GM23338 (cell line): ENCODE data around the gene EFEMP1. TPM values are rescaled to one million over a fixed set of nuclear protein-coding genes. Genes with fewer than 3 reads are reported as not detected.

Experiments used
- ATAC-seq: fragments of 200-7000 bp; cut with Tn5 transposase; 3 replicates; pipeline ENCODE4 v1.9.1; 2020
- DNase-seq: peaks from one replicate; pipeline ENCODE4 v3.0.0-alpha.2; 2015; ENCODE audit warnings: low spot score
- H2AFZ ChIP-seq: fragments of 200-600 bp; sonication (generic); 2 replicates; pipeline ENCODE4 v1.8.0; 2016; ENCODE audit warnings: antibody characterized with exemption, mild to moderate bottlenecking, moderate library complexity
- H3F3A ChIP-seq: fragments of 200-600 bp; sonication (generic); replicated peaks from 2 replicates; pipeline ENCODE4 v1.8.0; 2017; ENCODE audit warnings: antibody characterized with exemption, mixed run types, low read depth
- H3K27ac ChIP-seq: fragments of 200-600 bp; sonication (generic); 2 replicates; pipeline ENCODE4 v1.6.1; 2016; ENCODE audit warnings: low read depth
- H3K27me3 ChIP-seq: fragments of 200-600 bp; sonication (generic); 2 replicates; pipeline ENCODE4 v1.8.0; 2016; ENCODE audit warnings: mild to moderate bottlenecking, mixed run types, moderate library complexity; ENCODE audit not compliant: insufficient read depth
- H3K36me3 ChIP-seq: fragments of 200-600 bp; sonication (generic); 2 replicates; pipeline ENCODE4 v1.8.0; 2016; ENCODE audit warnings: mild to moderate bottlenecking; ENCODE audit not compliant: insufficient read depth
- H3K4me1 ChIP-seq: fragments of 200-600 bp; sonication (generic); 2 replicates; pipeline ENCODE4 v1.8.0; 2016; ENCODE audit warnings: mild to moderate bottlenecking, moderate library complexity; ENCODE audit not compliant: insufficient read depth
- H3K4me2 ChIP-seq: fragments of 200-600 bp; sonication (generic); 2 replicates; pipeline ENCODE4 v1.7.1; 2017; ENCODE audit warnings: mixed run types
- H3K4me3 ChIP-seq: fragments of 200-600 bp; sonication (generic); 2 replicates; pipeline ENCODE4 v1.6.1; 2016; ENCODE audit warnings: mixed run types
- H3K79me2 ChIP-seq: fragments of 200-600 bp; sonication (generic); replicated peaks from 2 replicates; pipeline ENCODE4 v1.8.0; 2017; ENCODE audit warnings: mild to moderate bottlenecking; ENCODE audit not compliant: insufficient read depth
- H3K9me2 ChIP-seq: fragments of 200-600 bp; sonication (generic); 2 replicates; pipeline ENCODE4 v1.8.0; 2017; ENCODE audit not compliant: insufficient read depth
- H4K20me1 ChIP-seq: fragments of 200-600 bp; sonication (generic); replicated peaks from 2 replicates; pipeline ENCODE4 v1.8.0; 2017; ENCODE audit warnings: mild to moderate bottlenecking; ENCODE audit not compliant: insufficient read depth
- H3K27ac Mint-ChIP-seq: 2 replicates; pipeline ENCODE4 v1.8.0; 2020; ENCODE audit warnings: inconsistent platforms, mild to moderate bottlenecking, moderate library complexity, mixed read lengths
- H3K27me3 Mint-ChIP-seq: 3 replicates; pipeline ENCODE4 v1.8.0; 2022; ENCODE audit warnings: low read depth, mild to moderate bottlenecking, moderate library complexity, mixed read lengths, inconsistent platforms; ENCODE audit not compliant: insufficient read depth, poor library complexity
- H3K36me3 Mint-ChIP-seq: 3 replicates; pipeline ENCODE4 v1.8.0; 2021; ENCODE audit warnings: low read depth, mild to moderate bottlenecking, inconsistent platforms, moderate library complexity, mixed read lengths
- H3K4me1 Mint-ChIP-seq: 3 replicates; pipeline ENCODE4 v1.8.0; 2020; ENCODE audit warnings: mild to moderate bottlenecking, inconsistent platforms, mixed read lengths
- H3K4me3 Mint-ChIP-seq: 3 replicates; pipeline ENCODE4 v1.8.0; 2021; ENCODE audit warnings: moderate library complexity, mild to moderate bottlenecking, inconsistent platforms, mixed read lengths
- H3K9me3 Mint-ChIP-seq: 3 replicates; pipeline ENCODE4 v1.8.0; 2020; ENCODE audit warnings: moderate library complexity, mild to moderate bottlenecking, inconsistent platforms, mixed read lengths
- CTCF ChIP-seq, 2 experiments: fragments of 200-600 bp in 1 of 2; sonication (generic) in 1 of 2; conservative IDR thresholded peaks; 2 replicates each; pipeline versions ENCODE4 v1.5.1 to v1.6.1; 2016 to 2017; ENCODE audit warnings: antibody characterized with exemption in 2 of 2, low read depth in 2 of 2, mild to moderate bottlenecking in 2 of 2, moderate library complexity in 1 of 2
- EZH2phosphoT487 ChIP-seq: fragments of 200-600 bp; sonication (generic); IDR thresholded peaks from one replicate; pipeline ENCODE4 v1.8.1; 2018; ENCODE audit warnings: antibody characterized with exemption; ENCODE audit not compliant: unreplicated experiment
- JUNB ChIP-seq: IDR thresholded peaks from one replicate; pipeline ENCODE4 v1.6.1; 2016; ENCODE audit warnings: antibody characterized with exemption; ENCODE audit not compliant: unreplicated experiment
- NANOG ChIP-seq: IDR thresholded peaks from 2 replicates; pipeline ENCODE4 v1.6.1; 2016; ENCODE audit warnings: antibody characterized with exemption, borderline replicate concordance
- STAT1 ChIP-seq: IDR thresholded peaks from one replicate; pipeline ENCODE4 v1.6.1; 2016; ENCODE audit warnings: antibody characterized with exemption; ENCODE audit not compliant: unreplicated experiment
- ZNF331 ChIP-seq: fragments of 250-450 bp; sonication (Bioruptor Pico); IDR thresholded peaks from 2 replicates; pipeline ENCODE4 v1.5.0; 2020; ENCODE audit warnings: low read depth, mild to moderate bottlenecking, moderate library complexity
- ZNF462 ChIP-seq: fragments of 250-450 bp; sonication (Bioruptor Pico); IDR thresholded peaks from 2 replicates; pipeline ENCODE4 v1.5.0; 2020; ENCODE audit warnings: mild to moderate bottlenecking, moderate library complexity
- polyA plus RNA-seq: library from polyadenylated mRNA; unstranded; fragments of >200 nt; fragmentation: Nextera tagmentation; extraction: Ambion mirVana; gene quantifications from 2 replicates; pipeline ENCODE4 v1.2.1, GENCODE V29; 2016
- total RNA-seq: library from RNA; depleted of rRNA; stranded (reverse); fragments of >200 nt; shearing (Covaris generic); gene quantifications from 2 replicates; pipeline ENCODE4 v1.2.3, GENCODE V29; 2014

EFEMP1 gene
- total and polyA plus RNA-seq, 2 experiments from 2014 or later, result 12.6 to 22.5 TPM

GRCh38 chr2:55923982-55924321, 370 bp upstream of the EFEMP1 start:
- H4K20me1 ChIP-seq, result no peaks in the 10 kb centered on the region
- H3K27ac ChIP-seq, result no peak overlapping the region
- peak overlapping the region; percentile 97 for H2AFZ ChIP-seq
- H3K4me2 ChIP-seq, result peak overlapping the region; percentile 93
- ATAC-seq (peak; percentile 15), DNase-seq (no peak)
- H3K4me1 ChIP-seq, result peaks cover 12% of the 10 kb centered on the region
- no peak for TF ChIP-seq ZNF462 (CRISPR knock-in tag)
- TF ChIP-seq STAT1, result no peak
- TF ChIP-seq ZNF331 (CRISPR knock-in tag), result no peak
- no peak for TF ChIP-seq NANOG
- no peak for TF ChIP-seq CTCF (conservative IDR thresholded peaks at IDR 0.05; ENCODE audit: low read depth in 2 of 2)
- TF ChIP-seq EZH2phosphoT487, result no peak
- no peak for TF ChIP-seq JUNB
- no peaks in the 10 kb centered on the region for H3K9me2 ChIP-seq
- H3K36me3 ChIP-seq, result no peaks in the 10 kb centered on the region
- H3K4me3 ChIP-seq, result peak overlapping the region; percentile 68
- no peaks in the 10 kb centered on the region for H3F3A ChIP-seq
- no peaks in the 10 kb centered on the region for H3K9me3 Mint-ChIP-seq
- peaks cover 26% of the 10 kb centered on the region for H3K4me1 Mint-ChIP-seq
- H3K27me3 Mint-ChIP-seq, result peaks cover 24% of the 10 kb centered on the region
- H3K4me3 Mint-ChIP-seq, result peak overlapping the region; percentile 92
- H3K27ac Mint-ChIP-seq, result no peak overlapping the region
- no peaks in the 10 kb centered on the region for H3K36me3 Mint-ChIP-seq
- no peaks in the 10 kb centered on the region for H3K79me2 ChIP-seq
- H3K27me3 ChIP-seq, result peaks cover 45% of the 10 kb centered on the region
